HFF-Myc (cell line): ENCODE data around the gene DCTD.

Source experiments
- DNase-seq: peaks from one replicate; pipeline ENCODE4 v3.0.0-alpha.2; 2011; ENCODE audit warnings: low read depth; ENCODE audit errors: extremely low read depth
- H3K4me3 ChIP-seq: replicated peaks from 2 replicates; pipeline ENCODE4 v1.5.1; 2011; ENCODE audit warnings: low read depth, mild to moderate bottlenecking, control low read depth, low read length
- TF ChIP-seq, protein P1 (sequence below): IDR thresholded peaks from 2 replicates; pipeline ENCODE4 v1.5.1; 2012; ENCODE audit warnings: mild to moderate bottlenecking, low read depth, low read length, control low read depth; ENCODE audit errors: missing control alignments

DCTD gene

DNA sequence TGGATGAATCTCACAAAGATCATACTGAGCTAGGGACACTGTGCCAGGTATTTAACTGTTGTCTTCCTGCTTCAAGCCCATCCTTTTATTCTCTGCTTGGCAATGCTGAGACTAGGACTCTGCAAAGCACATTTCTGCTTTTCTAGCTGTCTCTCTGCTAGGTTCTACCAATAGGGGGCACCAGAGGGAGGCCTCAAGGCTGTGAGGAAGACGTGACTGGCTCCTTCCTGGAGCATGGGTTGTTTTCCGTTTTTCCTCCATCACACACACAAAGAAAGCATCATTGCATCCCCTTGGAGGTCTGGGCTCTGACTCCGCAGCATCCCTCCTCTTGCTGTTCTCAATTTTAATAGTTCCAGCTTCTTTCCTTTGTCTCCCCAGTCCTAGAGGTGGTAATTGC is 10.9 kb upstream of the DCTD start:
- DNase-seq: no peak
- no peak overlapping the region for H3K4me3 ChIP-seq

DNA sequence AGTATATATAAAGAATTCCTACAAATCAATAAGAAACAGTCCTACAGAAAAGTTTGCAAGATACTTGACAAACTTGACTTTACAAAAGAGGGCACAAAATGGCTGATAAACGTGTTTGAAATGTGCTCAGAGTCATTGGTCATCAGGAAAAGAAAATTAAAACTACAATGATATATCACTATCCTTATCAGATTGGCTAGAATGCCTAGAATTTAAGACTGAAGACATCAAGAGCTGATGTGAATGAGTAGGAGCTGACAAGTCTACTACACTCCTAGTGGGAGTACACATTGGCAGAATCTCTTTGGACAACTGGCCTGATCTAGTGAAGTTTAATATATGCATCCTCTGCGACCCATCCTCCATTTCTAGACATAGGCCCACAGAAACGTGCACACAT is 10.3 kb upstream of the DCTD start:
- H3K4me3 ChIP-seq: no peak overlapping the region
- TF ChIP-seq, protein P1, sequence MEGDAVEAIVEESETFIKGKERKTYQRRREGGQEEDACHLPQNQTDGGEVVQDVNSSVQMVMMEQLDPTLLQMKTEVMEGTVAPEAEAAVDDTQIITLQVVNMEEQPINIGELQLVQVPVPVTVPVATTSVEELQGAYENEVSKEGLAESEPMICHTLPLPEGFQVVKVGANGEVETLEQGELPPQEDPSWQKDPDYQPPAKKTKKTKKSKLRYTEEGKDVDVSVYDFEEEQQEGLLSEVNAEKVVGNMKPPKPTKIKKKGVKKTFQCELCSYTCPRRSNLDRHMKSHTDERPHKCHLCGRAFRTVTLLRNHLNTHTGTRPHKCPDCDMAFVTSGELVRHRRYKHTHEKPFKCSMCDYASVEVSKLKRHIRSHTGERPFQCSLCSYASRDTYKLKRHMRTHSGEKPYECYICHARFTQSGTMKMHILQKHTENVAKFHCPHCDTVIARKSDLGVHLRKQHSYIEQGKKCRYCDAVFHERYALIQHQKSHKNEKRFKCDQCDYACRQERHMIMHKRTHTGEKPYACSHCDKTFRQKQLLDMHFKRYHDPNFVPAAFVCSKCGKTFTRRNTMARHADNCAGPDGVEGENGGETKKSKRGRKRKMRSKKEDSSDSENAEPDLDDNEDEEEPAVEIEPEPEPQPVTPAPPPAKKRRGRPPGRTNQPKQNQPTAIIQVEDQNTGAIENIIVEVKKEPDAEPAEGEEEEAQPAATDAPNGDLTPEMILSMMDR: no peak

More for the DNA sequence above, 10.9 kb upstream of the DCTD start:
- TF ChIP-seq, protein P1: peak; percentile 43

DNA sequence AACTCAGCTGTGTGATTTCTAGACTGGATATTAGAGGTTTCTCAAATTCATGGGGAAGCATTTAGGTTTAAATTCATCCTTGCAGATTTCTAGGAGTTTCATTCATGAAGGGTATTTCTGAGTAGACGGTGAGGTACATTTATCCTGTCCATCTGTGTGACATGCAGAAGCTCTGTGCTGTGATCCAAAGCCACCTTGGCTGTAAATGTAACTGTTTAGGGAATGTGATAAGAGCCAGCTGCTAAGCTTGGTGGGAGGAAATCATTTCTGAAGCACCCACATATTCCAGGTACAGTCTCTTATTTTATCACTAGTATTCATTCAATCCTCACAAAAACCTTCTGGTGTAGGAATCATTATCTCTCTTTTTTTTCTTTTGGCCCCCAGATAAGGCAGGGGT is 8.7 kb upstream of the DCTD start:
- TF ChIP-seq, protein P1: no peak
- H3K4me3 ChIP-seq: no peak overlapping the region
- no peak for DNase-seq

More for the DNA sequence above, 10.3 kb upstream of the DCTD start:
- no peak for DNase-seq

DNA sequence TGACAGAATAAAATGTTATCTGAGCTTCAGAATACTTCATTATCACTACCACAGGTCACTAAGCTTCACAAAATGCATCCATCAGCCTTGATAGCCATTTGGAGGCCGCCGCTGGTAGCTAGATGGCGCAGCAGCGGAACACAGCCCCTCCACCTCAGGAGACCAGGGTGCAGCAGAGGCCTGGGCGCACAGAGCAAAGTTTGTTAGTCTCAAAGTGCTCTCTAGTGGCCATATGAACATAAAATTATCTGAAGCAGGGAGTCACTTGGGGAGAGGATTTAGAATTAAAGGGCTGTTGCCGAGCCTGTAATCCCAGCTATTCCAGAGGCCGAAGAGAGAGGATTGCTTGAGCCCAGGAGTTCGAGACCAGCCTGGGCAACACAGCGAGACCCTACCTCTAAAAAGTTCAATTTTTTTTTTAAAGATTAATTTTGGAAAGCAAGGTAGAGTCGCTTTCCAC is 8.1 kb upstream of the DCTD start:
- TF ChIP-seq, protein P1: peak; percentile 55
- peak; percentile 44 for DNase-seq
- H3K4me3 ChIP-seq: no peak overlapping the region

DNA sequence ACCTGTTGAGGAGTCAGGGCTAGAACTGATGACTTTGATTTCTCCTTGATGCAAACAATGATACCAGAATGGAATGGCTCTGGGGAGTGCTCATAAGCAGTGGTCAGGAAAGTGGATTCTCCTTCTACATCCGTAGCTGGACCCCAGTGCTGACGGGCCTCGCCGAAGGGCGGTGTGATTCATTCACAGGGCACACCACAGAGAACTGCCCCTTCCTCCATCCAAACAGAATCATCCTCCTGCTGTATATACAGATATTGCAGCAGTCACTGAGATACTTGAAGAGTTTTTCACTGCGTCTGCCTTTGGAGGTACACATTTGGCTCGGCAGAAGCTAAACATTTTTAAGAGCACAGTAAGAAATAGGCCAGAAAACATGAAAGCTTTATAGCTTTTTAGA is 7.3 kb upstream of the DCTD start:
- no peak for DNase-seq
- no peak overlapping the region for H3K4me3 ChIP-seq
- TF ChIP-seq, protein P1: no peak

DNA sequence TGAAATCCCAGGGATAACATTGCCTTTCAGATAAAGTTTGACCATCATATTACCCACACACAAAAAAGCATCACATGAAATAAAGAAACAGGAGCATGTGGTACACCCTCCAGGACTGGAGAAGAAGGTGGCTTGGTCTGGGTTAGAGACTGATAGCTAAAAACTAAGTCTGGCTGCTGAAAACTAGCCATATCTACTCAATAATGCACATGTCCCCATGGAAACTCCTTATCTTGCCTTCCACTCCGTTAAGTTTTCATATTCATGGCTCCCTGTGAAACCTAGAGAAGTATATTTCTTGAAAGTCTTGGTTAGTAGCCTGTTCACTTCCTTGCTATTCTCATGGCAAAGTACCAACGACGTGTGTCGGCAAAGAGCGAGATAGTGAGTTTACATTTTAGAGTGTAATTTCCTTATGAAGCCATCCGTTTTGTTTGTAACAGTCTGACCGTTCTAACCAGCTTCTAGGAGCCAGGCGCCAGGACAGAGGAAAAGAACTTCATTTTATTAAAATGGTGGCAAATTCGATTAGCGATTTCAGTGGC is 6.7 kb upstream of the DCTD start:
- TF ChIP-seq, protein P1: no peak
- no peak for DNase-seq
- no peak overlapping the region for H3K4me3 ChIP-seq

DNA sequence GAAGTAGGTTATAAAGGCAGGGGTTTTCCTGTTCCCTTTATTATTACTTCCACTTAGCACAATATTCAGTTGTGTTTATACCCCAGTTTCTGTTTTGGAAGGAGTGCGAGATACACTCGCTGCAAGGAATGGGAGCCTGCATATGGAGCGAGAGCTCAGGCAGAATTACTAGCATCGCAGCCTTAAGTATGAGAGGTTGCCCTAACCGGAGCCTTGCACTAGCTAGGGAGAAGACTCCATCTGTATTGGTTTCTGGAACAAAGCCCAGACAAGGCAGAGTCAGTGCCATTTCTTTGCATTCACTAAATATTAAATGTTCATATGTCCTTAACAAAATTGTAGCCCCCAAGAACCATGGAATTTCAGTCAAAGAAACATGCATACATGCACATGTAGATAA is 6.2 kb upstream of the DCTD start:
- TF ChIP-seq, protein P1: no peak
- no peak overlapping the region for H3K4me3 ChIP-seq
- no peak for DNase-seq
